ENCODE data around the gene CACNB1. TPM values are rescaled to one million over a fixed set of nuclear protein-coding genes. Genes with fewer than 3 reads are reported as not detected.

The CACNB1 gene
- polyA plus RNA-seq, 1 donor from 2014 or later, result 18.9 TPM

- Histone ChIP-seq H4K20me1 (ENCODE audit: insufficient read depth) (no peaks in the 10 kb centered on the region), H2AFZ (ENCODE audit: low read depth, low read length) (no peak overlapping the region), H3K36me3 (ENCODE audit: insufficient read depth, low read length) (no peaks in the 10 kb centered on the region), H3K27ac (ENCODE audit: low read length) (no peak overlapping the region), H3F3A (ENCODE audit: insufficient read depth, low read length, poor library complexity, severe bottlenecking) (no peaks in the 10 kb centered on the region), H3K9me2 (ENCODE audit: insufficient read depth, low read length) (no peaks in the 10 kb centered on the region), H3K27me3 (ENCODE audit: insufficient read depth, low read depth, low read length) (no peaks in the 10 kb centered on the region), H3K4me2 (ENCODE audit: low read length) (no peak overlapping the region), H3K9ac (ENCODE audit: low read length) (no peak overlapping the region), H3K9me3 (ENCODE audit: low read length) (no peaks in the 10 kb centered on the region), H3K4me3 (ENCODE audit: low read length) (no peak overlapping the region), H3K79me2 (replicated peaks; ENCODE audit: insufficient read depth, low read length) (no peaks in the 10 kb centered on the region)
- no peak for TF ChIP-seq POLR2AphosphoS5 (IDR thresholded peaks at IDR 0.05)
- TF ChIP-seq EP300 (conservative IDR thresholded peaks at IDR 0.05; ENCODE audit: poor library complexity, severe bottlenecking), result no peak
- TF ChIP-seq EZH2 (IDR thresholded peaks at IDR 0.05; ENCODE audit: borderline replicate concordance, insufficient read depth, low read length, poor library complexity, severe bottlenecking), result no peak
Measured at GRCh38 chr17:39246274-39246673, 48.8 kb upstream of the CACNB1 start.

- Histone ChIP-seq H3K27ac (ENCODE audit: low read length) (no peak overlapping the region), H3K36me3 (ENCODE audit: insufficient read depth, low read length) (no peaks in the 10 kb centered on the region), H3K9me3 (ENCODE audit: low read length) (no peaks in the 10 kb centered on the region), H3K9me2 (ENCODE audit: insufficient read depth, low read length) (no peaks in the 10 kb centered on the region), H3K79me2 (replicated peaks; ENCODE audit: insufficient read depth, low read length) (no peaks in the 10 kb centered on the region), H3K27me3 (ENCODE audit: insufficient read depth, low read depth, low read length) (no peaks in the 10 kb centered on the region), H3F3A (ENCODE audit: insufficient read depth, low read length, poor library complexity, severe bottlenecking) (no peaks in the 10 kb centered on the region), H3K9ac (ENCODE audit: low read length) (no peak overlapping the region), H3K4me3 (ENCODE audit: low read length) (no peak overlapping the region), H2AFZ (ENCODE audit: low read depth, low read length) (no peak overlapping the region), H4K20me1 (ENCODE audit: insufficient read depth) (no peaks in the 10 kb centered on the region), H3K4me2 (ENCODE audit: low read length) (no peak overlapping the region)
- TF ChIP-seq POLR2AphosphoS5 (IDR thresholded peaks at IDR 0.05) (no peak), SMC3 (conservative IDR thresholded peaks at IDR 0.05; ENCODE audit: poor library complexity) (peak; percentile 92), RAD21 (conservative IDR thresholded peaks at IDR 0.05) (peak; percentile 90), REST (IDR thresholded peaks at IDR 0.05; ENCODE audit: borderline replicate concordance) (no peak), EZH2 (IDR thresholded peaks at IDR 0.05; ENCODE audit: borderline replicate concordance, insufficient read depth, low read length, poor library complexity, severe bottlenecking) (no peak), EP300 (conservative IDR thresholded peaks at IDR 0.05; ENCODE audit: poor library complexity, severe bottlenecking) (peak; percentile 15), CTCF (IDR thresholded peaks at IDR 0.05; ENCODE audit: poor library complexity, severe bottlenecking) (peak; percentile 92), TAF1 (IDR thresholded peaks at IDR 0.05; ENCODE audit: low read depth) (no peak)
Measured at GRCh38 chr17:39244600-39245570, 47.4 kb upstream of the CACNB1 start.
